Stomach (tissue), 9 donors: ENCODE results near the gene DYSF. TPM values are rescaled to one million over a fixed set of nuclear protein-coding genes. Genes with fewer than 3 reads are reported as not detected.

Experiments used
- DNase-seq, 2 donors: peaks; one replicate each; pipeline versions ENCODE4 v3.0.0 to v3.0.0-alpha.2; 2013 to 2019
- H3K27ac ChIP-seq, 5 donors: fragments of 200-600 bp in 4 of 5; sonication (generic) in 4 of 5; one replicate each; pipeline ENCODE4 v1.5.1; 2013 to 2019; ENCODE audit warnings: mild to moderate bottlenecking in 1 of 5, moderate library complexity in 1 of 5
- H3K27me3 ChIP-seq, 3 donors: fragments of 200-600 bp; sonication (generic); one replicate each; pipeline ENCODE4 v1.5.1; 2017 to 2019; ENCODE audit warnings: mixed run types in 1 of 3
- H3K36me3 ChIP-seq, 4 donors: fragments of 200-600 bp; sonication (generic); 1 replicate in 3 of 4; 2 replicates in 1 of 4; pipeline ENCODE4 v1.5.1; 2016 to 2019
- H3K4me1 ChIP-seq, 4 donors: fragments of 200-600 bp; sonication (generic); one replicate each; pipeline ENCODE4 v1.5.1; 2016 to 2019
- H3K4me3 ChIP-seq, 4 donors: fragments of 200-600 bp; sonication (generic) in 3 of 4; one replicate each; pipeline ENCODE4 v1.5.1; 2016 to 2019; ENCODE audit warnings: mild to moderate bottlenecking in 1 of 4
- H3K9me3 ChIP-seq, 4 donors: fragments of 200-600 bp; sonication (generic); one replicate each; pipeline ENCODE4 v1.5.1; 2016 to 2019
- EP300 ChIP-seq: sonication (generic); formaldehyde crosslinking; IDR thresholded peaks from one replicate; pipeline ENCODE4 v1.6.1; 2017; ENCODE audit warnings: antibody characterized with exemption
- POLR2A ChIP-seq, 4 donors: fragments of 450-650 bp; IDR thresholded peaks; one replicate each; pipeline ENCODE4 v1.6.1; 2016; ENCODE audit warnings: antibody characterized with exemption in 4 of 4, control low read depth in 2 of 4, mild to moderate bottlenecking in 1 of 4, moderate library complexity in 1 of 4
- POLR2AphosphoS5 ChIP-seq, 3 donors: sonication (generic); formaldehyde crosslinking; IDR thresholded peaks; one replicate each; pipeline ENCODE4 v1.6.1; 2016; ENCODE audit warnings: antibody characterized with exemption in 3 of 3
- WGBS, 5 donors: extraction: QIAGEN DNeasy Blood & Tissue Kit in 3 of 5; methylation state at CpG; one replicate each; pipeline versions ENCODE4 v1.1.5 to v1.1.7; 2013 to 2018; 5-methylcytosine and 5-hydroxymethylcytosine counted together
- intact Hi-C: fragments of 100-400 bp; cut with DNase I; formaldehyde crosslinking; loops from one replicate; pipeline ENCODE4 v1.15.1; 2023; ENCODE audit warnings: low total_unique reads
- polyA plus RNA-seq, 3 donors: library from polyadenylated mRNA; stranded (reverse); fragments of 200-250 nt; gene quantifications; one replicate each; pipeline ENCODE4 v1.2.3, GENCODE V29; 2013
- total RNA-seq, 5 donors: library from RNA; depleted of rRNA; stranded (reverse); fragments of >200 nt; gene quantifications; one replicate each; pipeline versions ENCODE4 v1.1.0 to v1.2.3, GENCODE V29; 2014 to 2016
- TF ChIP-seq, protein P1 (sequence below), 7 experiments: fragments of 450-650 bp in 4 of 7; fragments of 200-600 bp in 3 of 7; sonication (generic) in 3 of 7; IDR thresholded peaks; one replicate each; pipeline ENCODE4 v1.5.1; 2016 to 2019; ENCODE audit warnings: antibody characterized with exemption in 7 of 7, control low read depth in 2 of 7, mild to moderate bottlenecking in 1 of 7
- donor health status: healthy with polysubstance abuse.
- donor health status: Bipolar disorder and iron deficiency.
- donor health status: healthy.

DYSF gene
- total and polyA plus RNA-seq, 8 donors = 2.1 to 13.4 (median 6.1) TPM

GRCh38 chr2:71474116-71474743, 20.9 kb downstream of the DYSF start:
- no peak for DNase-seq
- Histone ChIP-seq H3K4me1 (no peaks in the 10 kb centered on the region), H3K4me3 (no peak overlapping the region), H3K9me3 (no peaks in the 10 kb centered on the region), H3K27me3 (peaks cover 0 to 8% (median 3%) of the 10 kb centered on the region in 3 donors), H3K27ac (peak overlapping the region in 3 of 5 donors; percentile 10 to 74 (median 50)), H3K36me3 (no peaks in the 10 kb centered on the region)
- WGBS, 5 donors = 79 to 87% (median 83%) methylated on average over 5 of the region's 5 CpGs
- intact Hi-C loops = no loop called here
- TF ChIP-seq POLR2AphosphoS5 (IDR thresholded peaks at IDR 0.05) = no peak
- TF ChIP-seq, protein P1, sequence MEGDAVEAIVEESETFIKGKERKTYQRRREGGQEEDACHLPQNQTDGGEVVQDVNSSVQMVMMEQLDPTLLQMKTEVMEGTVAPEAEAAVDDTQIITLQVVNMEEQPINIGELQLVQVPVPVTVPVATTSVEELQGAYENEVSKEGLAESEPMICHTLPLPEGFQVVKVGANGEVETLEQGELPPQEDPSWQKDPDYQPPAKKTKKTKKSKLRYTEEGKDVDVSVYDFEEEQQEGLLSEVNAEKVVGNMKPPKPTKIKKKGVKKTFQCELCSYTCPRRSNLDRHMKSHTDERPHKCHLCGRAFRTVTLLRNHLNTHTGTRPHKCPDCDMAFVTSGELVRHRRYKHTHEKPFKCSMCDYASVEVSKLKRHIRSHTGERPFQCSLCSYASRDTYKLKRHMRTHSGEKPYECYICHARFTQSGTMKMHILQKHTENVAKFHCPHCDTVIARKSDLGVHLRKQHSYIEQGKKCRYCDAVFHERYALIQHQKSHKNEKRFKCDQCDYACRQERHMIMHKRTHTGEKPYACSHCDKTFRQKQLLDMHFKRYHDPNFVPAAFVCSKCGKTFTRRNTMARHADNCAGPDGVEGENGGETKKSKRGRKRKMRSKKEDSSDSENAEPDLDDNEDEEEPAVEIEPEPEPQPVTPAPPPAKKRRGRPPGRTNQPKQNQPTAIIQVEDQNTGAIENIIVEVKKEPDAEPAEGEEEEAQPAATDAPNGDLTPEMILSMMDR (IDR thresholded peaks at IDR 0.05) = no peak
- TF ChIP-seq EP300 = no peak
- TF ChIP-seq POLR2A (IDR thresholded peaks at IDR 0.05) = no peak

GRCh38 chr2:71474744-71475397, 21.5 kb downstream of the DYSF start:
- no peak overlapping the region for H3K4me3 ChIP-seq
- intact Hi-C loops = no loop called here
- DNase-seq = no peak
- H3K27ac ChIP-seq = peak overlapping the region in 3 of 5 donors; percentile 10 to 74 (median 50)
- TF ChIP-seq, protein P1 (IDR thresholded peaks at IDR 0.05) = no peak
- TF ChIP-seq EP300 (no peak), POLR2A (IDR thresholded peaks at IDR 0.05) (no peak)
- no peaks in the 10 kb centered on the region for H3K9me3 ChIP-seq
- 76 to 86% (median 83%) methylated on average over 10 of the region's 10 CpGs for WGBS, 5 donors
- H3K36me3 ChIP-seq = no peaks in the 10 kb centered on the region
- H3K27me3 ChIP-seq = peaks cover 0 to 3% (median 0%) of the 10 kb centered on the region in 3 donors
- no peaks in the 10 kb centered on the region for H3K4me1 ChIP-seq

GRCh38 chr2:71476495-71476894, 23.1 kb downstream of the DYSF start:
- no peaks in the 10 kb centered on the region for H3K27me3 ChIP-seq
- H3K4me1 ChIP-seq = no peaks in the 10 kb centered on the region
- intact Hi-C loops = no loop called here
- TF ChIP-seq, protein P1 (IDR thresholded peaks at IDR 0.05) = no peak
- TF ChIP-seq EP300 (no peak), POLR2A (IDR thresholded peaks at IDR 0.05) (no peak), POLR2AphosphoS5 (IDR thresholded peaks at IDR 0.05) (no peak)
- H3K27ac ChIP-seq = peak overlapping the region in 1 of 5 donors; percentile 27
- WGBS, 5 donors = 51 to 69% (median 61%) methylated on average over 1 of the region's 1 CpG
- H3K36me3 ChIP-seq = peaks cover 0 to 3% (median 0%) of the 10 kb centered on the region in 4 donors
- H3K4me3 ChIP-seq = no peak overlapping the region
- no peak for DNase-seq
- H3K9me3 ChIP-seq = no peaks in the 10 kb centered on the region

- intact Hi-C loops = no loop called here
- WGBS, 5 donors = 75 to 86% (median 84%) methylated on average over 6 of the region's 6 CpGs
Observed at GRCh38 chr2:71477231-71477691, 23.9 kb downstream of the DYSF start.

More at GRCh38 chr2:71477231-71477691, 23.9 kb downstream of the DYSF start:
- TF ChIP-seq, protein P1 (IDR thresholded peaks at IDR 0.05) = no peak
- no peak for TF ChIP-seq POLR2A (IDR thresholded peaks at IDR 0.05)
- no peak for TF ChIP-seq EP300
- no peak for TF ChIP-seq POLR2AphosphoS5 (IDR thresholded peaks at IDR 0.05)
- no peaks in the 10 kb centered on the region for H3K9me3 ChIP-seq
- no peaks in the 10 kb centered on the region for H3K27me3 ChIP-seq
- peaks cover 0 to 10% (median 3%) of the 10 kb centered on the region in 4 donors for H3K36me3 ChIP-seq
- no peak overlapping the region for H3K4me3 ChIP-seq
- DNase-seq = no peak
- H3K4me1 ChIP-seq = no peaks in the 10 kb centered on the region
- peak overlapping the region in 1 of 5 donors; percentile 27 for H3K27ac ChIP-seq
